Measurements from ENCODE around the gene HAND2.

- TF ChIP-seq, protein P1, sequence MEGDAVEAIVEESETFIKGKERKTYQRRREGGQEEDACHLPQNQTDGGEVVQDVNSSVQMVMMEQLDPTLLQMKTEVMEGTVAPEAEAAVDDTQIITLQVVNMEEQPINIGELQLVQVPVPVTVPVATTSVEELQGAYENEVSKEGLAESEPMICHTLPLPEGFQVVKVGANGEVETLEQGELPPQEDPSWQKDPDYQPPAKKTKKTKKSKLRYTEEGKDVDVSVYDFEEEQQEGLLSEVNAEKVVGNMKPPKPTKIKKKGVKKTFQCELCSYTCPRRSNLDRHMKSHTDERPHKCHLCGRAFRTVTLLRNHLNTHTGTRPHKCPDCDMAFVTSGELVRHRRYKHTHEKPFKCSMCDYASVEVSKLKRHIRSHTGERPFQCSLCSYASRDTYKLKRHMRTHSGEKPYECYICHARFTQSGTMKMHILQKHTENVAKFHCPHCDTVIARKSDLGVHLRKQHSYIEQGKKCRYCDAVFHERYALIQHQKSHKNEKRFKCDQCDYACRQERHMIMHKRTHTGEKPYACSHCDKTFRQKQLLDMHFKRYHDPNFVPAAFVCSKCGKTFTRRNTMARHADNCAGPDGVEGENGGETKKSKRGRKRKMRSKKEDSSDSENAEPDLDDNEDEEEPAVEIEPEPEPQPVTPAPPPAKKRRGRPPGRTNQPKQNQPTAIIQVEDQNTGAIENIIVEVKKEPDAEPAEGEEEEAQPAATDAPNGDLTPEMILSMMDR (IDR thresholded peaks at IDR 0.05 in 4 of 5, conservative IDR thresholded peaks at IDR 0.05 in 1 of 5): no peak
- TF ChIP-seq POLR2A (IDR thresholded peaks at IDR 0.05): no peak
These were observed 12.1 kb downstream of the HAND2 start for GRCh38 chr4:173517781-173518424.

Data from gastrocnemius medialis (tissue), 4 donors.